NCI-H82 (cell line): ENCODE measurements around the gene FBLL1.
A peak's percentile ranks its signal among the peaks of the same experiment; 100 is the strongest.
"Not testable (repeated sequence)": the region's sequence is repeated elsewhere in the genome, so short reads cannot be mapped to it uniquely, and the experiment has no call there.

Experiments
- DNase-seq: peaks from one replicate; lab custom pipeline; 2025; lab: John Stamatoyannopoulos, UW

Gene FBLL1

GRCh38 chr5:168552146-168552545 is 23.0 kb downstream of the FBLL1 start:
- no peak for DNase-seq

- no peak for DNase-seq
Observed at GRCh38 chr5:168553377-168554130, 24.4 kb downstream of the FBLL1 start.

- DNase-seq: no peak
Observed at GRCh38 chr5:168557389-168557788, 28.3 kb downstream of the FBLL1 start.

GRCh38 chr5:168562279-168562678 is 33.2 kb downstream of the FBLL1 start:
- no peak for DNase-seq

GRCh38 chr5:168563959-168564358 is 34.9 kb downstream of the FBLL1 start:
- no peak for DNase-seq

- no peak for DNase-seq
Observed at GRCh38 chr5:168568738-168569137, 39.6 kb downstream of the FBLL1 start.

- no peak for DNase-seq
Observed at GRCh38 chr5:168570490-168571328, 41.6 kb downstream of the FBLL1 start.

- not testable (repeated sequence) for DNase-seq
Observed at GRCh38 chr5:168573663-168574062, 44.6 kb downstream of the FBLL1 start.

GRCh38 chr5:168574156-168574555 is 45.1 kb downstream of the FBLL1 start:
- not testable (repeated sequence) for DNase-seq

GRCh38 chr5:168575391-168576372 is 46.6 kb downstream of the FBLL1 start:
- DNase-seq: no peak

- DNase-seq: no peak
Observed at GRCh38 chr5:168578006-168578405, 48.9 kb downstream of the FBLL1 start.

GRCh38 chr5:168578538-168579487 is 49.7 kb downstream of the FBLL1 start, which contains the start of gene PANK3:
Gene PANK3 (minus strand): TSS chr5:168579368. CDS start chr5:168579283, 85 bp downstream.
- DNase-seq: peak; percentile 78

GRCh38 chr5:168579488-168580226 is 50.6 kb downstream of the FBLL1 start:
- DNase-seq: peak; percentile 99

GRCh38 chr5:168580227-168580508 is 51.1 kb downstream of the FBLL1 start:
- DNase-seq: peak; percentile 52
